IPS-18c (cell line): ENCODE data around the gene GNA12.

Experiments used
- H3K4me3 ChIP-seq: 2 replicates; pipeline ENCODE4 v1.7.0; 2013; ENCODE audit warnings: low read depth, mild to moderate bottlenecking, low read length, moderate library complexity; ENCODE audit not compliant: insufficient read depth
- H3K9me3 ChIP-seq: one replicate; pipeline ENCODE4 v1.6.1; 2013; ENCODE audit warnings: mild to moderate bottlenecking, low read length, moderate library complexity; ENCODE audit not compliant: control insufficient read depth, insufficient read depth

The GNA12 gene, protein sequence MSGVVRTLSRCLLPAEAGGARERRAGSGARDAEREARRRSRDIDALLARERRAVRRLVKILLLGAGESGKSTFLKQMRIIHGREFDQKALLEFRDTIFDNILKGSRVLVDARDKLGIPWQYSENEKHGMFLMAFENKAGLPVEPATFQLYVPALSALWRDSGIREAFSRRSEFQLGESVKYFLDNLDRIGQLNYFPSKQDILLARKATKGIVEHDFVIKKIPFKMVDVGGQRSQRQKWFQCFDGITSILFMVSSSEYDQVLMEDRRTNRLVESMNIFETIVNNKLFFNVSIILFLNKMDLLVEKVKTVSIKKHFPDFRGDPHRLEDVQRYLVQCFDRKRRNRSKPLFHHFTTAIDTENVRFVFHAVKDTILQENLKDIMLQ

DNA sequence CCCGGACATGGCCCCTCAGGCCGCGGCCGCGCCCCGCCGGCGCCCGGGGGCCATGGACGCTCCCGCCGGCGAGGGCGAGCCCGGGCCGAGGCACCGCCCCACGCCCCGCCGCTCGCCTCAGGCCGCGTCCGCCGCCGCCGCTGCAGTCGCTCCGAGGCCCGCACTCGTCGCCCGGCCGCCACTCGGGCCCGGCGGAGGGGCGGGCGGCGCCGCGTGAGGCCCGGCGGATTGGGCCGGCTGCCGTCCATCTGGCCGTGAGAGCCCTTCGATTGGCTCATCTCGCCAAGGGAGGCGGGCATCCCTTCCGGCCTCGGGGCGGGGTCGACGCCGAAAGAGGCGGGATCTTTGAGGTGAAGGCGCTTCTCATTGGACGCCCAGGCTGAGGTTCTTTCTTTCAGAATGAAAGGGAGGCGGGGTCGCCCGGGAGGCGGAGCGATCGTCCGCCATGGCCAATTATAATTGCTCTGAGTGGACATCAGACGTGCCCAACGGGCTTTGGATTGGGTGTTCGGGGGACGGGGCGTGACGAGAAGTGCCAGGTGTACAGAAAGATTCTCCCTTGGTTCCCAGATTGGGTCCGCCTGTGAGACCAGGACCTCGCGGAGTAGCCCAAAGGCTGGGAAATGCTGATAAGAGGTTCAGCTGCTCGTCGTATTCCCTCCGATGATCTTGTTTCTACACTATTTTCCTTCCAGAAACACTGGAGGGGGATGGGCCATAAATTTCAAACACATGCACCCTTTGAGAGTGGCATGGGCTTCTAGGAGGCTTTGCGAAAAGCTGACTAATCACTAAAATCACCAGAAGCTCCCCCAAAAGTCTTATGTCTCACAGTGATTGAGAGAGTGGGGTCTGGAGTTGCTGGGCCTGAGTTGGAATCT is at the start of gene GNA12:
TSS of gene GNA12 (minus strand) at position 156 of the 881 bp plus-strand sequence. CDS start at position 9, 147 bp downstream.
- Histone ChIP-seq H3K9me3 (no peaks in the 10 kb centered on the region), H3K4me3 (peak within 1 kb of the TSS; percentile 70)

GRCh38 chr7:2893411-2893861 is 49.3 kb upstream of the GNA12 start:
- Histone ChIP-seq H3K9me3 (no peaks in the 10 kb centered on the region), H3K4me3 (no peak overlapping the region)

GRCh38 chr7:2892549-2892948 is 48.4 kb upstream of the GNA12 start:
- H3K4me3 ChIP-seq: no peak overlapping the region
- no peaks in the 10 kb centered on the region for H3K9me3 ChIP-seq

GRCh38 chr7:2887816-2888215 is 43.7 kb upstream of the GNA12 start:
- Histone ChIP-seq H3K9me3 (no peaks in the 10 kb centered on the region), H3K4me3 (no peak overlapping the region)

DNA sequence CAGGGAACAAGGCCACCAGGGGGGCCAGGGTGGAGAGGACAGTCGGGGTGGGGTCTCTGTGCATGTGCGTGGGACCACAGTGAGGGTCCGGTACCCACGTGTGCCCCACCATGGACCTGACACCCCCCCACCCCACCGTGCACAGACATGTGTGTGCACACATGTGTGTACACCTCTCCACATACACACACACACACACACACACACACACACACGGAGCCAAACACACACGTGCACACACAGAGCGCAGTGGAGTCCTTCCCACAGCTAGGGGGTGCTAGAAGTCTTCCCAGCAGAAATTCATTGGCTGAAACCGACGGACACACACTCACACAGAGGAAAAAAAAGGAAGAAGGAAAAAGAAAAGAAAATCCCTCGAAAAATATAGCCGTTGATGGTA is 42.8 kb upstream of the GNA12 start:
- no peaks in the 10 kb centered on the region for H3K9me3 ChIP-seq
- H3K4me3 ChIP-seq: no peak overlapping the region

GRCh38 chr7:2886391-2886790 is 42.3 kb upstream of the GNA12 start:
- Histone ChIP-seq H3K4me3 (no peak overlapping the region), H3K9me3 (no peaks in the 10 kb centered on the region)

- no peak overlapping the region for H3K4me3 ChIP-seq
- no peaks in the 10 kb centered on the region for H3K9me3 ChIP-seq
Observed at GRCh38 chr7:2884161-2884560, 40.1 kb upstream of the GNA12 start.

- Histone ChIP-seq H3K9me3 (no peaks in the 10 kb centered on the region), H3K4me3 (no peak overlapping the region)
Observed at GRCh38 chr7:2883101-2883500, 39.0 kb upstream of the GNA12 start.

DNA sequence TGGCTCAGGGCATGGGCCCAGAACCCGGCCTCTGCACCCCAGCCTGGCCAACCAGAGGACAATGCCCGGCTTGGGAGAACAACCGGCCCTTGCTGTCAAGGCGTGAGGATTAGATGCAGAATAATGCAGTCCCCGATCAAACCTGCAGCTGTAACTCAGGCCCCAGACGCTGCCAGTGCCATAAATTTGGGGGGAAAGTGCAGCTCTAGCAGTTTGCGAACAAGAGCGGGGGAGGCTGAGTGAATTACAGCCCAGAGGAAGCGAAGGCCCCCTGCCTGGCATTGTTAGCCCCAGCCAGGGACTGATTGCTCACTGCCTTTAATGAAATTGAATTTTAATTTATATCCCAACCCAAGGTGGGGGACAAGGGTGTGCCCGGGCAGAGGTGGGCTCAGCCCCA is 38.0 kb upstream of the GNA12 start:
- Histone ChIP-seq H3K9me3 (no peaks in the 10 kb centered on the region), H3K4me3 (no peak overlapping the region; the same call in 1 of the 2 replicates)

DNA sequence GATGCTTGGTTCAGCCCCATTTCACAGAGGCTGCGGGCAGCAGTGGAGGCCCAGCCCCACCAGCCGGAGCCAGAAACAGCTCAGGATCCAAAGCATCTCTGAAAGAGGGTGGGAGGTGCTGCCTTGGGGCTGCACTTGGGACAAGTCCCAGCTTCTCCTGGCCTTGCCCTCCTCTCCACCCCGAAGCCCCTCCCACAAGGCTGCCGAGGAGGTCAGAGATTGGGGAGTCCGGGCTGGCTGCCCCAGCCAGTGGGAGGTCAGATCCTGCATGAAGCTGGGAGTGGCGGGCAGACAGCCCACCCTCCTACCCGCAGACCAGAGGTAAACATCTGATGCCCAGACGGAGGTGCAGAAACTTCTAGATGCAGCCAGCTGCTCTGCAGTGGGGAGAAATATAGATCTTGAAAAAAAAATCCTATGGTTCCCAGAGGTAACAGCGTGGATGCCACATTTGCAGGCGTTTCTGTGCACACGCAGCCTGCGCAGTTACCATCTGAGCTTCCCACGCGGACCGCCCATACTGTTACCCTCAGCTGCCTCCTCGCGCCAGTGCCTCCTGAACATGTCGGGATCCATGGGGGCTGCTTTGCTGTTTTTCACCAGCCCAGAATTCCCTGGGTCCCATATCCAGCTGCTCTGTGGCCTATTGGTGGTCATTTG is 36.9 kb upstream of the GNA12 start:
- Histone ChIP-seq H3K9me3 (no peaks in the 10 kb centered on the region), H3K4me3 (no peak overlapping the region)

DNA sequence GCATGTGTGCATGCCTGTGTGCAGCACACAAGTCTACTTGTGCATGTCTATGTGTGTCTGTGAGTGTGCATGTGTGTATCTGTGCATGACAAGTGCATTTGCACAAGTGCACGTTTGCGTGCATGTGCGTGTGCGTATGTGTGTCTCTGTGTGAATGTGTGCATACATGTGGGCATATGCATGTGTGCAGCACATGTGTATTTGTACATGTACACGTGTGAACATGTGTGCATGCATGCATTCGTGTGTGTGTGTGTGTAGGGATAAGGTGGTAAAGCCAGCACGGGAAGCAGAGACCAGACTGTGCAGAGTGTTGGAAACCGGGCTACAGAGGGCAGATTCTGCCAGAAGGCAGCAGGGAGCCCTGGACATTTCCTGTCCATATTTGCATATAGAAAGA is 35.9 kb upstream of the GNA12 start:
- Histone ChIP-seq H3K9me3 (no peaks in the 10 kb centered on the region), H3K4me3 (no peak overlapping the region; the same call in 1 of the 2 replicates)

DNA sequence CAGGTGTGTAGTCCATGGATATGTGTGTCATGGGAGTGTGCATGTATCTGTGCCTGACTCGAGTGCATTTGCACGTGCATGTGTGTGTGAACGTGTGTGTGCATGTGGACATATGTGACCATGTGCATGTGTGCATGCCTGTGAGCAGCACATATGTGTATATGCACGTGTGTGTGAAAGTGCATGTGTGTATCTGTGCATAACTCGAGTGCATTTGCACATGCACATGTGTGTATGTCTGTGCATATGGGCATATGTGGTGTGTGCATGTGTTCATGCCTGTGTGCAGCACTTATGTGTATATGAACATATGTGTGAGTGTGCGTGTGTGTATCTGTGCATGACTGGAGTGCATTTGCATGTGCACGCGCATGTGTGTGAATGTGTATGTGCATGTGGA is 35.2 kb upstream of the GNA12 start:
- no peaks in the 10 kb centered on the region for H3K9me3 ChIP-seq
- no peak overlapping the region for H3K4me3 ChIP-seq

GRCh38 chr7:2878306-2878705 is 34.2 kb upstream of the GNA12 start:
- H3K9me3 ChIP-seq: no peaks in the 10 kb centered on the region
- no peak overlapping the region for H3K4me3 ChIP-seq

DNA sequence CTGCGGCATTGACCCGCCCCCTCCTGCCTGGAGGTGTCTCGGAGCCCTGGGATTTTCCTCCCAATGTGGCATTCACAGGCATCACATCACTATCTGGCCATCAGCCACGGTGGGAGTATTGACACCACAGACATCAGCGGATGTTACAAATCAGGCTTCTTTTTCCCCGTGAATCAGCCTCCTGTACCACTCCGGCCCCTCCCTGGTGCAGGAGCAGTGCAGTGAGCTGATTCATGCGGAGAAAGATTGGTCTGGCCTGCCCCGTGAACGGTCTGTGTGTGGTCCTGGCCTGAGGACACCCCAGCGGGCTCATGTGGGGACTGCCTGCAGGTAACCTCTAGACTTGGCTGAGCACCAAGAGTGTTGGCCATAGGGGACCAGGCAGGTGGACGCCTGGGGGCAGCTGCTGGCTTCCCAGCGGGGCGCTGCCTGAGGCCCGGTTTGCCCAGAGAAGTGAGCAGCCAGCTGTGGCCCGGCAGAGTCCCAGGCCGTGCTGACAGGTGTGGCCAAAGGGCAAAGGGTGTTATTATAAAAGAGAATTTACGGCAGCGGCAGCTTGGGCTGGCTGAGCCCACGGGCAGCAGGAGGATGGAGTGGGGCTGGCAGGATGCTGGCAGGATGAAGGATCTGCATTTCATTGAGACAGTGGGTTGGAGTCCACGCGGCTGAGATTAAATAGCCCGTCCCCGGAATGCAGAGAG is 32.1 kb upstream of the GNA12 start:
- no peaks in the 10 kb centered on the region for H3K9me3 ChIP-seq
- H3K4me3 ChIP-seq: no peak overlapping the region

GRCh38 chr7:2873686-2874551 is 29.8 kb upstream of the GNA12 start:
- Histone ChIP-seq H3K9me3 (no peaks in the 10 kb centered on the region), H3K4me3 (no peak overlapping the region)

DNA sequence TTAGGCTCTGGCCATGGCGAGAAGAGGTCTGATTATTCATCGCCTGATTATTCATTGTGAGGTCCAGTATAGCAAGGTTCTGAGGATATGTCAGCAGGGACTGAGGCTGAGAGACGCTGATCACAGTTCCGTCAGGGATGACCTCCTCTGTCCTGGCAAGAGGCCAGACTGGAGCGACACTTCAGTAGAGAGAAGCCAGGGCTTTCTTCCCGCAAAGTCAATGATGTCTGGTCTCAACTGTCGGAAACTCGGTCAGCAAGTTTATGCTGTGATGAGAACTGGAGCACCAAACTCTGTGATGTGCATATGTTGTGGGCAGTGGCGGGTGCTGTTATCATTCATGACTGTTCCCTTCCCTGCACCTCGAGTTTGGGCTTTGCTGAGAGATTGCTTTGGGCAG is 29.0 kb upstream of the GNA12 start:
- H3K9me3 ChIP-seq: no peaks in the 10 kb centered on the region
- H3K4me3 ChIP-seq: no peak overlapping the region
